Measurements from ENCODE around the gene FHOD3.

- TF ChIP-seq CTCF (IDR thresholded peaks at IDR 0.05), result no peak
- TF ChIP-seq POLR2AphosphoS5 (IDR thresholded peaks at IDR 0.05), result no peak
- TF ChIP-seq POLR2A (IDR thresholded peaks at IDR 0.05), result no peak
Measured at GRCh38 chr18:36706134-36706881, 408.8 kb downstream of the FHOD3 start.
